Neural cell (in vitro differentiated cells): ENCODE measurements around the gene NBEAL1. TPM values are rescaled to one million over a fixed set of nuclear protein-coding genes. Genes with fewer than 3 reads are reported as not detected.

Experiments
- H2AFZ ChIP-seq: fragments of 200-600, 300-800 bp; sonication (generic), shearing (Covaris generic); 2 replicates; pipeline ENCODE4 v1.6.0; 2014; ENCODE audit warnings: low read depth, mild to moderate bottlenecking, antibody characterized with exemption, low read length, moderate library complexity
- H3F3A ChIP-seq: fragments of 200-600 bp; shearing (Covaris generic); 2 replicates; pipeline ENCODE4 v1.6.1; 2016; ENCODE audit warnings: mild to moderate bottlenecking, moderate library complexity, mixed read lengths, antibody characterized with exemption, low read length; ENCODE audit not compliant: insufficient read depth, poor library complexity, severe bottlenecking
- H3K27ac ChIP-seq: fragments of 200-600, 300-800 bp; sonication (generic), shearing (Covaris generic); 2 replicates; pipeline ENCODE4 v1.5.1; 2014; ENCODE audit warnings: mild to moderate bottlenecking, low read length, moderate library complexity
- H3K27me3 ChIP-seq: fragments of 300-800, 200-600 bp; sonication (generic), shearing (Covaris generic); 2 replicates; pipeline ENCODE4 v1.6.0; 2014; ENCODE audit warnings: mild to moderate bottlenecking, low read depth, low read length, moderate library complexity; ENCODE audit not compliant: insufficient read depth
- H3K36me3 ChIP-seq: fragments of 300-800, 200-600 bp; sonication (generic), shearing (Covaris generic); 2 replicates; pipeline ENCODE4 v1.5.1; 2014; ENCODE audit warnings: mild to moderate bottlenecking, antibody characterized with exemption, low read length, moderate library complexity; ENCODE audit not compliant: insufficient read depth
- H3K4me2 ChIP-seq: fragments of 300-800, 200-600 bp; sonication (generic), shearing (Covaris generic); 2 replicates; pipeline ENCODE4 v1.6.0; 2014; ENCODE audit warnings: mild to moderate bottlenecking, low read length
- H3K4me3 ChIP-seq: fragments of 300-800, 200-600 bp; sonication (generic), shearing (Covaris generic); 2 replicates; pipeline ENCODE4 v1.5.1; 2014; ENCODE audit warnings: mild to moderate bottlenecking, low read length, moderate library complexity
- H3K79me2 ChIP-seq: fragments of 200-600 bp; shearing (Covaris generic); replicated peaks from 2 replicates; pipeline ENCODE4 v1.6.0; 2014; ENCODE audit warnings: mild to moderate bottlenecking, low read length, moderate library complexity; ENCODE audit not compliant: insufficient read depth
- H3K9ac ChIP-seq: fragments of 300-800, 200-600 bp; sonication (generic), shearing (Covaris generic); 2 replicates; pipeline ENCODE4 v1.6.1; 2016; ENCODE audit warnings: mild to moderate bottlenecking, low read length, mixed read lengths
- H3K9me2 ChIP-seq: fragments of 200-600 bp; shearing (Covaris generic); 2 replicates; pipeline ENCODE4 v1.6.1; 2016; ENCODE audit warnings: mild to moderate bottlenecking, low read length, mixed read lengths; ENCODE audit not compliant: insufficient read depth
- H3K9me3 ChIP-seq: fragments of 200-600, 300-800 bp; sonication (generic), shearing (Covaris generic); 2 replicates; pipeline ENCODE4 v1.6.1; 2016; ENCODE audit warnings: mild to moderate bottlenecking, mixed run types, low read length, moderate library complexity, mixed read lengths
- H4K20me1 ChIP-seq: fragments of 200-600 bp; shearing (Covaris generic); 2 replicates; pipeline ENCODE4 v1.6.1; 2016; ENCODE audit warnings: mild to moderate bottlenecking, mixed run types; ENCODE audit not compliant: insufficient read depth
- CTCF ChIP-seq: fragments of 450-650 bp; IDR thresholded peaks from 2 replicates; pipeline ENCODE4 v1.5.1; 2014; ENCODE audit warnings: antibody characterized with exemption, mild to moderate bottlenecking, moderate library complexity; ENCODE audit not compliant: poor library complexity, severe bottlenecking
- EP300 ChIP-seq: fragments of 450-650 bp; conservative IDR thresholded peaks from 2 replicates; pipeline ENCODE4 v1.6.1; 2014; ENCODE audit warnings: antibody characterized with exemption, mild to moderate bottlenecking, moderate library complexity; ENCODE audit not compliant: poor library complexity, severe bottlenecking
- EZH2 ChIP-seq: fragments of 200-600, 300-800 bp; shearing (Covaris generic), sonication (generic); IDR thresholded peaks from 2 replicates; pipeline ENCODE4 v1.6.1; 2014; ENCODE audit warnings: antibody characterized with exemption, low read length, borderline replicate concordance, mild to moderate bottlenecking; ENCODE audit not compliant: insufficient read depth, poor library complexity, severe bottlenecking
- MXI1 ChIP-seq: fragments of 450-650 bp; conservative IDR thresholded peaks from 2 replicates; pipeline ENCODE4 v1.6.1; 2014; ENCODE audit warnings: antibody characterized with exemption, mild to moderate bottlenecking; ENCODE audit not compliant: poor library complexity, severe bottlenecking
- POLR2AphosphoS5 ChIP-seq: IDR thresholded peaks from 2 replicates; pipeline ENCODE4 v1.6.1; 2012
- RAD21 ChIP-seq: fragments of 450-650 bp; conservative IDR thresholded peaks from 2 replicates; pipeline ENCODE4 v1.6.1; 2014; ENCODE audit warnings: antibody characterized with exemption, mild to moderate bottlenecking, moderate library complexity
- REST ChIP-seq: IDR thresholded peaks from 2 replicates; pipeline ENCODE4 v1.6.1; 2012; ENCODE audit warnings: borderline replicate concordance
- SMC3 ChIP-seq: fragments of 450-650 bp; conservative IDR thresholded peaks from 2 replicates; pipeline ENCODE4 v1.6.1; 2014; ENCODE audit warnings: antibody characterized with exemption, mild to moderate bottlenecking, moderate library complexity; ENCODE audit not compliant: poor library complexity
- TAF1 ChIP-seq: IDR thresholded peaks from 2 replicates; pipeline ENCODE4 v1.6.1; 2012; ENCODE audit warnings: low read depth
- polyA plus RNA-seq: library from polyadenylated mRNA; depleted of rRNA; stranded (reverse); fragments of >200 nt; gene quantifications from 2 replicates; pipeline ENCODE4 v1.2.3, GENCODE V29; 2014

NBEAL1 gene
- polyA plus RNA-seq, 1 donor from 2014 or later, result 7.9 TPM

DNA sequence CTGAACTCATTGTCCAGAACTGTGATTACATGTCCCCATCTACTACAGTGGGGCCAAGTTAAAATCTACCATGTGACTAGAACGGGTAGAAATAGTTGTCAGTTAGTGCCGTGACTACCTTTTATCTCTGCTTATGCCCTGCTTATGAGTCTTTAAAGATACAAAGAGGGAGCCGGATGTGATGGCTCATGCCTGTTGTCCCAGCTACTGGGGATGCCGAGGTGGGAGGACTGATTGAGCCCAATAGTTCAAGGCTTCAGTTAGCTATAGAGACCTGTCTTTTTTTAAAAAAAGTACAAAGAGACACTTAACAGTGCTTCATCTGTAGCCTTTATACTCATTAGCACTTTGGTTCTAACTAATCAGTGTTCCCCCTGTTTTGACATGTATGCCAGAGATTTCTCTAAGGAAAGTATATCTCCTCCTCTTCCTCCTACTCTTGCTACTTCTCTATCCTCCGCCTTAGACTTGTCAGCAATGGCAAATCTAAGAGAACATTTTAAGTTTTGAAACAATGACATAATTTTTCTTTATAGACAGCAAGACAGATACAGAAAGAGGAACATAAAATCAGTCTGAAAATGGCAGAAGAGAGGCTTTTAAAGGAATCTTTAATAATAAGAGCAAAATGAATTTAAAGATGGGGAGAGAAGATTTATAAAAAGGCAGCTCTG lies 45.0 kb downstream of the NBEAL1 start:
- Histone ChIP-seq H3F3A (no peaks in the 10 kb centered on the region), H3K9me2 (no peaks in the 10 kb centered on the region), H4K20me1 (no peaks in the 10 kb centered on the region), H3K4me2 (no peak overlapping the region), H3K9ac (no peak overlapping the region), H3K79me2 (no peaks in the 10 kb centered on the region), H3K9me3 (no peaks in the 10 kb centered on the region), H3K4me3 (no peak overlapping the region), H3K27me3 (no peaks in the 10 kb centered on the region), H2AFZ (no peak overlapping the region), H3K36me3 (peaks cover 10% of the 10 kb centered on the region), H3K27ac (no peak overlapping the region)
- TF ChIP-seq SMC3 (no peak), RAD21 (no peak), POLR2AphosphoS5 (no peak), EP300 (no peak), REST (no peak)

DNA sequence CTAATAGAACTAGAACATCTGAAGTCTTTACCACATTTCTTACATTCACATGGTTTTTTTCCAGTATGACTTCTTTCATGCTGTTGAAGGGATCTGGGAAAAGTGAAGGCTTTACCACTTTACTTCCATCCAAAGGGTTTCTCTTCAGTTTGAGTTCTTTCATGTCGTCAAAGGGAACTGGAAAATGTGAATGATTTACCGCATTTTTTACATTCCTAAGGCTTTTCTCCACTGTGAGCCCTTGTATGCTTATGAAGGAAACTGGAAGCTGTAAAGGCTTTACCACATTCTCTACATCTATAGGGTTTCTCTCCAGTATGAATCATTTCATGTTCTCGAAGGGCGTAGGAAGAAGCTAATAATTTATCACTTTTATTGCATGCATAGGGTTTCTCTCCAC lies 46.7 kb downstream of the NBEAL1 start:
- H3K4me3 ChIP-seq, result no peak overlapping the region
- no peak overlapping the region for H2AFZ ChIP-seq
- no peaks in the 10 kb centered on the region for H3F3A ChIP-seq
- no peaks in the 10 kb centered on the region for H3K9me2 ChIP-seq
- H3K27ac ChIP-seq, result no peak overlapping the region
- H3K9me3 ChIP-seq, result no peaks in the 10 kb centered on the region
- H3K27me3 ChIP-seq, result no peaks in the 10 kb centered on the region
- H4K20me1 ChIP-seq, result no peaks in the 10 kb centered on the region
- peaks cover 10% of the 10 kb centered on the region for H3K36me3 ChIP-seq
- no peak for TF ChIP-seq EP300
- no peak for TF ChIP-seq SMC3
- TF ChIP-seq CTCF, result no peak
- no peak for TF ChIP-seq POLR2AphosphoS5
- TF ChIP-seq REST, result no peak
- no peak for TF ChIP-seq MXI1
- TF ChIP-seq RAD21, result no peak
- TF ChIP-seq TAF1, result no peak
- no peak for TF ChIP-seq EZH2
- H3K4me2 ChIP-seq, result no peak overlapping the region
- no peak overlapping the region for H3K9ac ChIP-seq
- H3K79me2 ChIP-seq, result no peaks in the 10 kb centered on the region
